ENCODE results near the gene LYVE1. TPM values are rescaled to one million over a fixed set of nuclear protein-coding genes. Genes with fewer than 3 reads are reported as not detected.

Gene LYVE1
- total and polyA plus RNA-seq, 9 donors: 19.0 to 159 (median 34.5) TPM

DNA sequence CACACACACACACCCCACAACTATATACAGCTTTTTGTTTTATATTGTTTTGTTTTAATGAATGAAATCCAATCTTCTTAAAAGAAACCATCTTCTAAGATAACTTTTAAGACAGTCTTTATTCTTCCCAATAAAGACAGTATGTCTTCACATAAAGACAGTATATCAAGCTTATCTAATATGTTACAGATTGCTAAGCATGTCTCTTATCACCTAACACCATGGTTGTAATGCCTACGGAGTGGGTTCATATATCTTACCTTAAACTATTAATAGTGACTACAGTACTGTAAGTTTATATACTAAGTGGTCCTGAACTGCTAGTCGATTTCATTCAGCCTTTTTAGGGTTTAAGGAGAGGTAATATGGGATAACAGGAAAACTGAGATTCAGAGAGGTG lies 35.9 kb downstream of the LYVE1 start:
- H3K36me3 ChIP-seq: no peaks in the 10 kb centered on the region
- WGBS, 3 donors: 63 to 86% (median 82%) methylated on average over 2 of the region's 2 CpGs
- TF ChIP-seq, protein P1, sequence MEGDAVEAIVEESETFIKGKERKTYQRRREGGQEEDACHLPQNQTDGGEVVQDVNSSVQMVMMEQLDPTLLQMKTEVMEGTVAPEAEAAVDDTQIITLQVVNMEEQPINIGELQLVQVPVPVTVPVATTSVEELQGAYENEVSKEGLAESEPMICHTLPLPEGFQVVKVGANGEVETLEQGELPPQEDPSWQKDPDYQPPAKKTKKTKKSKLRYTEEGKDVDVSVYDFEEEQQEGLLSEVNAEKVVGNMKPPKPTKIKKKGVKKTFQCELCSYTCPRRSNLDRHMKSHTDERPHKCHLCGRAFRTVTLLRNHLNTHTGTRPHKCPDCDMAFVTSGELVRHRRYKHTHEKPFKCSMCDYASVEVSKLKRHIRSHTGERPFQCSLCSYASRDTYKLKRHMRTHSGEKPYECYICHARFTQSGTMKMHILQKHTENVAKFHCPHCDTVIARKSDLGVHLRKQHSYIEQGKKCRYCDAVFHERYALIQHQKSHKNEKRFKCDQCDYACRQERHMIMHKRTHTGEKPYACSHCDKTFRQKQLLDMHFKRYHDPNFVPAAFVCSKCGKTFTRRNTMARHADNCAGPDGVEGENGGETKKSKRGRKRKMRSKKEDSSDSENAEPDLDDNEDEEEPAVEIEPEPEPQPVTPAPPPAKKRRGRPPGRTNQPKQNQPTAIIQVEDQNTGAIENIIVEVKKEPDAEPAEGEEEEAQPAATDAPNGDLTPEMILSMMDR (IDR thresholded peaks at IDR 0.05): no peak
- TF ChIP-seq EP300 (IDR thresholded peaks at IDR 0.05) (no peak), POLR2A (IDR thresholded peaks at IDR 0.05) (no peak)

DNA sequence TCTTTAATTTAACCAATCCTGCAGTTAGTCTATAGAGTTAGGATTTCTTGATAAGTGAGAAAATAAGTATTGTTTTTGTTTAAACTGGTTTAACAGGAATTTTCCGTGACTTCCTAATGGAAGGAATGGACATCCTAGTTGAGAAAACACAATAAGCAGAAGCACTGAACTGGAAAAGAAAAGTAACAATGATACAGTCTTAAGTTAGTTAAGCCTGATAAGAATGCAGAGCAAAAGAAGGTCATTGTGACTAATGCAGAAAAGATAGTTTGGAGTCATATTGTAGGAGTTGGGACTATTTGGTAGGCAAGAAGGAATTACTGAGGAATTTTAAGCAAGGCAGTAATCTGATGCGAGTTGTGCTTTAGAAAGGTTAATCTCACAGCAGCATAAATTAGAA lies 39.2 kb downstream of the LYVE1 start:
- H3K4me3 ChIP-seq: no peak overlapping the region
- H3K36me3 ChIP-seq: no peaks in the 10 kb centered on the region
- WGBS, 3 donors: 83 to 92% (median 88%) methylated on average over 2 of the region's 2 CpGs
- no peak overlapping the region for H3K27ac ChIP-seq
- no peaks in the 10 kb centered on the region for H3K9me3 ChIP-seq
- H3K27me3 ChIP-seq: no peaks in the 10 kb centered on the region
- H3K4me1 ChIP-seq (ENCODE audit: insufficient read depth): no peaks in the 10 kb centered on the region
- no peak for TF ChIP-seq EP300 (IDR thresholded peaks at IDR 0.05)
- no peak for TF ChIP-seq POLR2A (IDR thresholded peaks at IDR 0.05)
- no peak for DNase-seq
- intact Hi-C loops (cut with DNase I): loop anchor here in 1 of 4 donors (10.0 kb wide), 1 partner anchor 1866 kb away; no protein-coding TSS in a partner anchor

More for the DNA sequence above, 35.9 kb downstream of the LYVE1 start:
- Histone ChIP-seq H3K27me3 (no peaks in the 10 kb centered on the region), H3K27ac (no peak overlapping the region), H3K4me1 (ENCODE audit: insufficient read depth) (no peaks in the 10 kb centered on the region), H3K9me3 (no peaks in the 10 kb centered on the region), H3K4me3 (no peak overlapping the region)
- intact Hi-C loops (cut with DNase I): no loop called here
- DNase-seq: no peak

DNA sequence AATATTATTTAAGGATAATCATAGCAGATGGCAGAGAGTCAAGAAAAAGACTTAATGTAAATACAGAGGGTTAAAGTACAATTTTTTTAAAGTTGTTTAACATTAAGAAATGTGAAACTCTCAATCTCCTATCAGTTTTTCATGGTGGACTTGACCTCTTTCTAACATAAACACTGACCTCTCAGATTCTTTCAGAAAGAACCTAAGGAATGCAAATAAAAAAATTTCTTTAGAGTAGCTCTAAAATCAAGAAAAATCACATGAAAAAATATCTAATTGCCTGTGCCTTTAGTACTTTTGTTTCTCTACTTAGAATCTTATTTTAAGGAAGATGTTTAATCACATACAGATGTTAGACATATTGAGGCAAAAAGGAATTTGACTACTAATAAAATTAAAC lies 40.3 kb downstream of the LYVE1 start:
- Histone ChIP-seq H3K9me3 (no peaks in the 10 kb centered on the region), H3K4me1 (ENCODE audit: insufficient read depth) (no peaks in the 10 kb centered on the region), H3K27ac (no peak overlapping the region), H3K27me3 (no peaks in the 10 kb centered on the region), H3K36me3 (no peaks in the 10 kb centered on the region), H3K4me3 (no peak overlapping the region)
- DNase-seq: no peak
- intact Hi-C loops (cut with DNase I): loop anchor here in 1 of 4 donors (10.0 kb wide), 1 partner anchor 1867 kb away; no protein-coding TSS in a partner anchor
- TF ChIP-seq POLR2A (IDR thresholded peaks at IDR 0.05) (no peak), EP300 (IDR thresholded peaks at IDR 0.05) (no peak)
- TF ChIP-seq, protein P1 (IDR thresholded peaks at IDR 0.05): no peak

DNA sequence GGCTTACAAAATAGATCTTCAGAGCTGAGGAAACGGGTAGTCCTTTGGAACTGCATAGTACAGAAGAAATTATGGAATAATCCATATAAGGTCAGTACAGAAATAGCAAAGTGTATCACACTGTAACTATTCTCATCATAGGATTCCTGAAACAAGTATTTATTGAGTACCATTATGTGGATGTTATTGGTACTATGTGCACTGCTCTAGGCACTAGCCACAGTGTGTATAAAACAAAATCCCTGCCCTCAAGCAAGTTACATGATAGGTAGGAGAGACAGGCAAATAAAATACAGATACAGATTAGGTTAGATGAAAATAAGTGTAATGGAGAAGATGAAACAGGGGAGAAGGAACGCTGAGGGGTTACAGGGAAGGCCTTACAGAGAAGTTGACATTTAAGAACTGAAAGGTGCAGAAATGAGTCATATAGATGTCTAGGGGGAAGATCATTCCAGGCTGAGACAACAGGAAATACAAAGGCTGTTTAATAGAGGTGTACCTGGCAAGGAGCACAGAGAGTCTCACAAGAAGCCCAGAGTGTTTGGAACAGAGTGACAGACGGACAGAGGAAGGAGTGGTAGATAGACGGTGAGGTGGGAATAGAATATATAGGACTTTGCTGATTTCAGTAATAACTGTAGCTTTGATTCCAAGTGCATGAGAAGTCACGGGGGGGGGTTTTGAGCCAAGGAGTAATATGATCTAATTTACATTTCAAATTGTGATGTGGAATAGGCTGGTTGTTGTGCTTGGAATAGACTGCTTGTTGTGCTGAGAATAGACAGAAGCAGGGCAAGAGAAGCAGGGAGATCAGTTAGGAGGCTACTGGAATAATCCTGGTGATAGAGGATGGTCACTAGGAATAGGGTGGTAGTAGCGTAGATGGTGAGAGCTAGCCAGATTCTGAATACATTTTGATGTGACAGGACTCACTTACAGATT lies 41.2 kb downstream of the LYVE1 start:
- no peaks in the 10 kb centered on the region for H3K9me3 ChIP-seq
- DNase-seq: no peak
- no peak overlapping the region for H3K27ac ChIP-seq
- TF ChIP-seq POLR2A (IDR thresholded peaks at IDR 0.05) (no peak), EP300 (IDR thresholded peaks at IDR 0.05) (no peak)
- TF ChIP-seq, protein P1 (IDR thresholded peaks at IDR 0.05): no peak
- H3K36me3 ChIP-seq: no peaks in the 10 kb centered on the region
- H3K4me3 ChIP-seq: no peak overlapping the region
- no peaks in the 10 kb centered on the region for H3K4me1 ChIP-seq (ENCODE audit: insufficient read depth)
- 72 to 74% (median 73%) methylated on average over 6 of the region's 6 CpGs for WGBS, 3 donors
- H3K27me3 ChIP-seq: no peaks in the 10 kb centered on the region
- intact Hi-C loops (cut with DNase I): loop anchor here in 1 of 4 donors (10.0 kb wide), 1 partner anchor 1868 kb away; no protein-coding TSS in a partner anchor

DNA sequence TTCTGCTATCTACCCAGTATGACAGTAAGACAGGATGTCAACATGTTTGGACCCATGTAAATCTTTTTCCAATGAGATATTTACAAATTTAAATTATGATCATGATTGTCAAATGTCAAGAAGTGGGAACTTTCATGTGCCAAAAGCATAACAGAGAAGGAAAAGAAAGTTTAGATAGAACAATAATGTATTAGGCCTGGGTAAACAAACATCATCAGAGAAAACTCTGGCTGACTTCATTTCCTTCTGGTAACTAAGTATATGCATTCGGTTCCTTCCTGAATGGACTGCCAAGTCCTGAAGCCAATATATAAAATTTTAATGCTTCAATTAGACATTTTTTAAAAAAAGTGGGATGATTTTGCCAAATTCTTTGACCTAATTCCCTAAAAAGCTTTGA lies 44.0 kb downstream of the LYVE1 start:
- H3K27ac ChIP-seq: no peak overlapping the region
- WGBS, 3 donors: 73 to 86% (median 80%) methylated on average over 1 of the region's 1 CpG
- no peaks in the 10 kb centered on the region for H3K4me1 ChIP-seq (ENCODE audit: insufficient read depth)
- no peak for TF ChIP-seq EP300 (IDR thresholded peaks at IDR 0.05)
- no peak for TF ChIP-seq POLR2A (IDR thresholded peaks at IDR 0.05)
- TF ChIP-seq, protein P1 (IDR thresholded peaks at IDR 0.05): no peak
- intact Hi-C loops (cut with DNase I): loop anchor here in 1 of 4 donors (10.0 kb wide), 1 partner anchor 1870 kb away; no protein-coding TSS in a partner anchor
- no peak for DNase-seq
- no peaks in the 10 kb centered on the region for H3K36me3 ChIP-seq
- H3K27me3 ChIP-seq: no peaks in the 10 kb centered on the region
- no peaks in the 10 kb centered on the region for H3K9me3 ChIP-seq
- no peak overlapping the region for H3K4me3 ChIP-seq
